Sigmoid colon (tissue), 4 donors: ENCODE data around the gene KCTD1.

ENCODE experiments used
- CTCF ChIP-seq, 4 experiments: fragments of 450-650 bp in 3 of 4; fragments of 200-600 bp in 1 of 4; IDR thresholded peaks; one replicate each; pipeline ENCODE4 v1.5.1; 2016 to 2019; ENCODE audit warnings: antibody characterized with exemption in 4 of 4, mild to moderate bottlenecking in 3 of 4, moderate library complexity in 2 of 4
- EP300 ChIP-seq, 4 donors: sonication (generic); formaldehyde crosslinking; IDR thresholded peaks; one replicate each; pipeline ENCODE4 v1.6.1; 2017; ENCODE audit warnings: antibody characterized with exemption in 4 of 4
- POLR2A ChIP-seq, 2 donors: fragments of 450-650 bp; IDR thresholded peaks; one replicate each; pipeline ENCODE4 v1.6.1; 2016; ENCODE audit warnings: antibody characterized with exemption in 2 of 2, mild to moderate bottlenecking in 2 of 2, moderate library complexity in 2 of 2
- POLR2AphosphoS5 ChIP-seq, 4 donors: sonication (generic); formaldehyde crosslinking; IDR thresholded peaks; one replicate each; pipeline ENCODE4 v1.6.1; 2017; ENCODE audit warnings: antibody characterized with exemption in 4 of 4

- no peak for TF ChIP-seq CTCF (IDR thresholded peaks at IDR 0.05)
- no peak for TF ChIP-seq EP300 (IDR thresholded peaks at IDR 0.05)
- TF ChIP-seq POLR2AphosphoS5 (IDR thresholded peaks at IDR 0.05): no peak
- no peak for TF ChIP-seq POLR2A (IDR thresholded peaks at IDR 0.05)
These were observed 82.3 kb downstream of the KCTD1 start for GRCh38 chr18:26466026-26466425.
